ENCODE results near the gene SLC38A3. TPM values are rescaled to one million over a fixed set of nuclear protein-coding genes. Genes with fewer than 3 reads are reported as not detected.

SLC38A3 gene
- total RNA-seq, 2 experiments from 2014 or later = not detected

DNA sequence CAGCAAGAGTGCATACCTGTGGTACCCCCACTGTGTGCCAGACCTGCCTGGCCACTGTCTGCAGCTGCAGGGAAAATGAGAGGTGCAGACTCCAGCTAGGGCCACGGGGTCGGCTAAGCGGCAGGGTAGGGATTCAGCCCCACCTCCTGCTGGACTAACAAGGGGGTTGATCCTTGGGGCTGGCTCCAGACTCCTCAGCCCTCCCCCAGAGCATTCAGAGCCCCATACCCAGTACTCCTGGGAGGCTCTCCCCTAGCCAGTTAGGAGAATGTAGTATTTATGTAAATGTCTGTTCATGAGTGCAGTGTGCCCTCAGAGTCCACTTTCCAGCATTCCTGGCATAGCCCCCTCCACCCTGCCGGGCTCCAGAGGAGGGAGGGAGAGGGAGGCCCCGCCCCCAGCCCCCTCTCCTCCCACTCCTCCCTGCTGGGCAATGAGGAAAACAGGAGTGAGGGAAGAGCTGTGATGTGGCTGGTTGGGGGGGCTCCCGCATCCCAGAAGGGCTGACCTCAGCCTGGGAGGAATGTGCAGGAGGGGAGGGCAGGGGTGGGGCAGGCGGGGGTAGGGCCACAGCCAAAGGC lies 59.4 kb downstream of the SLC38A3 start:
- H3K9me3 Mint-ChIP-seq = no peaks in the 10 kb centered on the region

DNA sequence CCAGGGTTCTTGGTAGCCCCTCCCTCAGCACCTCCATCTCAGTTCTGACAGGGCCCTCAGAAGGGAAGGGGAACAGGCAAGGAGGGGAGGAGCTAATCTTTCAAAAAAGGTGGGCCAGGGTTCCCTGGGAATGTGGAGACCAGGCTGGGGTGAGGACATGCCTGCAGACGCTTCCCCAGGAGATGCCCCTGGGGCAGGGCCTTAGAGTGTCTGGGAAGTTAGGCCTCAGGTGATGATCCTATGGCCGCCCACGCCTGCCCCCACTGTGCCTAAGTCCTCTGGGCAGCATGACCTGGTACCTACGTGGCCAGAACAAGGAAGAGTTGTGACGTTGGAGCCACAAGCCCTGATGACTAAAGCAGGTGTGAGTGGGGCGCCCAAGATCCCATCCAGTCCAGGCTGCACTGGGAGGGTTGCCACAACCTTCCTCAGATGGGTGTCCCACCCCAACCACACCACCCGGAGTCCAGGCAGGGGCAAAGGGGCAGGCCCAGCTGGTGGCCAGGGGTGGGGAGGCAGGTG lies 60.0 kb downstream of the SLC38A3 start:
- H3K27me3 Mint-ChIP-seq = peaks cover 21% of the 10 kb centered on the region
- CTCF ChIA-PET = interaction anchor here (2.1 kb wide), 1 partner anchor 38 kb away, joined by 12 read pairs; no protein-coding TSS in a partner anchor

More for the DNA sequence above, 59.4 kb downstream of the SLC38A3 start:
- Mint-ChIP-seq H3K27me3 (peaks cover 21% of the 10 kb centered on the region), H3K4me1 (peaks cover 7% of the 10 kb centered on the region), H3K4me3 (no peak overlapping the region), H3K27ac (no peak overlapping the region), H3K36me3 (ENCODE audit: low read depth) (peaks cover 4% of the 10 kb centered on the region)
- CTCF ChIA-PET = interaction anchor here (1.2 to 2.1 kb wide), 3 partner anchors 15 to 37 kb away, joined by 6 to 12 read pairs (median 9); no protein-coding TSS in a partner anchor
- no peak for DNase-seq
- POLR2A ChIA-PET = interaction anchor here (0.7 to 1.9 kb wide), 6 partner anchors 9 to 70 kb away, joined by 3 to 4 read pairs (median 4); no protein-coding TSS in a partner anchor

DNA sequence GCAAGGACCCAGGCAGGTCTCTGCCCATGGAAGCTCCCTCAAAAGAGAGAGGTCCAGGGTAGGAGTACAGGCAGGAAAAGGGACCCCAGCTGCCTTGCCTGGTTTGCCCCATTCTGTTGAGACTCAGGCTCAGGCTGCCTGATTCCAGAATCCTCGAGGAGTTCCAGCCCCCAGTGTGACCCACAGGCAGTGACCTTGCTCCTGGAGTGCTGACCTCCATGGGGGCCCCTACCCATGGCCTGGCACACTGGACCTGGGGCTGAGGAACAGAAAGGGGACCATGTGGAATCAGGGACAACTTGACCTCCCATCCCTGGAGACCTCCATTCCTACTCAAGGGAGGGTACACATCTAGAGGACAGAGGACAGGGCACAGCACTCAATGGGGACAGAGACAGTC lies 60.5 kb downstream of the SLC38A3 start:
- peaks cover 21% of the 10 kb centered on the region for H3K27me3 Mint-ChIP-seq
- ChIA-PET POLR2A (interaction anchor here (1.9 kb wide), 2 partner anchors 18 to 71 kb away, joined by 4 to 6 read pairs; no protein-coding TSS in a partner anchor), CTCF (interaction anchor here (0.8 to 1.7 kb wide), 3 partner anchors 19 to 146 kb away, joined by 4 to 7 read pairs (median 4); no protein-coding TSS in a partner anchor)
- H3K36me3 Mint-ChIP-seq (ENCODE audit: low read depth) = no peaks in the 10 kb centered on the region
- H3K9me3 Mint-ChIP-seq = no peaks in the 10 kb centered on the region
- no peak for DNase-seq
- H3K4me1 Mint-ChIP-seq = peaks cover under 1% of the 10 kb centered on the region
- no peak overlapping the region for H3K27ac Mint-ChIP-seq
- no peak overlapping the region for H3K4me3 Mint-ChIP-seq

More for the DNA sequence above, 60.0 kb downstream of the SLC38A3 start:
- no peak for DNase-seq
- Mint-ChIP-seq H3K27ac (no peak overlapping the region), H3K36me3 (ENCODE audit: low read depth) (no peaks in the 10 kb centered on the region), H3K4me3 (no peak overlapping the region), H3K9me3 (no peaks in the 10 kb centered on the region), H3K4me1 (peaks cover 3% of the 10 kb centered on the region)
- POLR2A ChIA-PET = interaction anchor here (1.4 to 1.9 kb wide), 3 partner anchors 18 to 71 kb away, joined by 3 to 4 read pairs (median 4); no protein-coding TSS in a partner anchor

DNA sequence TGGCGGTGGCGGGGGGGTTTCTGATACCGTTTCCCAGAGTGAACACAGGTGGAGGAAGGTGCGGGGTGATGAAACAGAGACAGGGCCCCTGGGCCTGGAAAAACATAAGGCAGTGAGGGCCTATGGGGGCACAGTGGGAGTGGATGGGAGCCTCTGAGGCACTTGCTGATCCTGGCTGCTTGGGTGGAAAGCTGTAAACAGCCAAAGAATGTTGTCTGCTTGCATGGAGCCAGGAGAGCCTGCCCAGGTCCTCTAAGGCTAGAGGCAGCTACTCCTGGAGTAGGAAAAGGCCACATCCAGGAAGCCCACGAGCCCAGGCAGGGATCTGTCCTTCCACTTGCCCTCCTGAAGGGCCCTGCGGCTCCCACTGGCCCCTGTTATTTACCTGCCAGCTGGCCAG lies 60.9 kb downstream of the SLC38A3 start:
- H3K36me3 Mint-ChIP-seq (ENCODE audit: low read depth) = no peaks in the 10 kb centered on the region
- H3K4me3 Mint-ChIP-seq = no peak overlapping the region
- POLR2A ChIA-PET = interaction anchor here (1.9 to 2.1 kb wide), 3 partner anchors 19 to 72 kb away, joined by 4 to 9 read pairs (median 6); partner anchors contain the start of gene GNAI2
- H3K27ac Mint-ChIP-seq = no peak overlapping the region
- H3K27me3 Mint-ChIP-seq = peaks cover 21% of the 10 kb centered on the region
- no peak for DNase-seq
- CTCF ChIA-PET = interaction anchor here (0.8 to 1.7 kb wide), 4 partner anchors 19 to 147 kb away, joined by 3 to 7 read pairs (median 4); no protein-coding TSS in a partner anchor
- H3K9me3 Mint-ChIP-seq = no peaks in the 10 kb centered on the region
- no peaks in the 10 kb centered on the region for H3K4me1 Mint-ChIP-seq

DNA sequence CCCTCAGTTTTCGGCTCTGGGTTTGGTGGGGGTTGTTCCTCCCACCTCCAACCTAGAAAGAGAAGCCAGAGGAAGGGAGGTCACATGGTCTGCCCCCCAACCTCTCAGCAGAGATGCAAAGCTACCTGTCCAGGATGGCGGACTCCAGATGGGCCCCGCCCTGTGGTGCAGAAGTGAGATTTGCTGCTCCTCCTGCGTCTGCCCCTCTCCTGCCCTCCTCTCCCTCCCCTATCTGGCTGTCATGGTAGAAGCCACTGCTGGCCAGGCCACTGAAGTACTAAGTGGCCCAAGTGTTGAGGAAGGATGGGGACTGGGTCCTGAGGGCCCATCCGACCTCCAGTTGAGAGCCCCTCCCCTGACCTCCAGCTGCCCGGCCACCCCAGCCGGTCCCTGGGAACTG lies 61.8 kb downstream of the SLC38A3 start:
- Mint-ChIP-seq H3K27me3 (peaks cover 21% of the 10 kb centered on the region), H3K4me3 (no peak overlapping the region), H3K36me3 (ENCODE audit: low read depth) (no peaks in the 10 kb centered on the region), H3K9me3 (no peaks in the 10 kb centered on the region), H3K4me1 (peaks cover 5% of the 10 kb centered on the region), H3K27ac (no peak overlapping the region)
- ChIA-PET POLR2A (interaction anchor here (1.1 to 2.1 kb wide), 3 partner anchors 20 to 30 kb away, joined by 3 to 9 read pairs (median 6); partner anchors contain the start of gene GNAI2), CTCF (interaction anchor here (0.9 to 1.7 kb wide), 5 partner anchors 11 to 72 kb away, joined by 3 to 7 read pairs (median 4); no protein-coding TSS in a partner anchor)
- no peak for DNase-seq

DNA sequence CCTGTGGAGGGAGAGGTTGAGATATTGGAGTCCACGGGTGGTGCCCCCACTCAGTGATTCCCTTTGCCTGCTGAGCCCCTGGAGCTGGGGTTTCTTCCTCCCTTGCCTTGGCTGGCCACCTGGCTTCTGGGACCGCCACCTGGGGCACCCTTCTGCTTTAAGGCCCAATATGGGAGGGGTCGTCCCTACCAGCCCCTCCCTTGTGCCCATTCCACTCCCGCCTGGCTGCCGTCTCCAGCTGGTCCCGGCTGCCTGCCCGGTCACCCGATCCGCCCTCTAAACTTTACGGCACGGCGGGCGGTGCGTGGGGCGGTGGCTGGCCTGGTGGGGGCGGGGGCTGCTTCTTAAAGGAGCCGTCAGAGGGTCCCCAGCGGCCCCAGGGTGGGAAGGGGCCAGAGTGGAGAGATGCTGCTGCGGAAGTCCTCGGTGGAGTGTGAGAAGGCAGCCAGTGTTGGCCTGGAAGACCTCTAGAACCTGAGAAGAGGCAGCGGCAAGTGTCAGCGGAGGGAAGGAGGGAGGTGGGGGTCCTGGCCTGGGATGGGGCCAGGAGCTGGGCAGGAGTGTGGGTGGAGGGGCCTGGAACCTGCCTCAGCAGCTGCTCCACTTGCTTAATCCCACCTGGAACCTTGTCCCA lies 62.3 kb downstream of the SLC38A3 start:
- POLR2A ChIA-PET = interaction anchor here (1.1 to 2.1 kb wide), 3 partner anchors 20 to 31 kb away, joined by 3 to 9 read pairs (median 6); partner anchors contain the start of gene GNAI2
- Mint-ChIP-seq H3K27ac (no peak overlapping the region), H3K36me3 (ENCODE audit: low read depth) (no peaks in the 10 kb centered on the region), H3K4me1 (peaks cover 7% of the 10 kb centered on the region), H3K27me3 (peaks cover 21% of the 10 kb centered on the region), H3K4me3 (no peak overlapping the region), H3K9me3 (no peaks in the 10 kb centered on the region)
- CTCF ChIA-PET = interaction anchor here (1.2 to 1.7 kb wide), 3 partner anchors 11 to 73 kb away, joined by 3 to 7 read pairs (median 4); no protein-coding TSS in a partner anchor
- no peak for DNase-seq

DNA sequence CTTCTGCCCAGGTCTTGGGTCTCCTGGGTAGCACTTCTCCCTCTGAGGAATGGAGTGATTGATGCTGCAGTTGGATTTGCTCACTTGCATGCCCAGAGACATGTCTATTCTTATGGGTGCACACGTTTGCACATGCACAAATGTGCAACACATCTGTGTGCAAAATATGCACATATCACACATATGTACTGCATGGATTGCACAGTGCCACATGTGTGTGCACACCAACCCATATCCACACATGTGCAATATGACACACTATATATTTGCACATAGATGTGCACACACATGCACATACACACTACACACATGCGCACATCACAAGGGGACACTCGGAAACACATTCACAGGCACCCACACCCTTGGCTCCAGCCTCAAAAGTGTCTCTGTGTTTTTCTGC lies 63.2 kb downstream of the SLC38A3 start:
- no peaks in the 10 kb centered on the region for H3K9me3 Mint-ChIP-seq
- POLR2A ChIA-PET = interaction anchor here (2.1 kb wide), 1 partner anchor 32 kb away, joined by 9 read pairs; the partner anchor contains the start of gene GNAI2
- CTCF ChIA-PET = no interaction called here
- H3K4me3 Mint-ChIP-seq = no peak overlapping the region
- no peak overlapping the region for H3K27ac Mint-ChIP-seq
- no peak for DNase-seq
- peaks cover 13% of the 10 kb centered on the region for H3K4me1 Mint-ChIP-seq
- H3K36me3 Mint-ChIP-seq (ENCODE audit: low read depth) = no peaks in the 10 kb centered on the region
- peaks cover 26% of the 10 kb centered on the region for H3K27me3 Mint-ChIP-seq

DNA sequence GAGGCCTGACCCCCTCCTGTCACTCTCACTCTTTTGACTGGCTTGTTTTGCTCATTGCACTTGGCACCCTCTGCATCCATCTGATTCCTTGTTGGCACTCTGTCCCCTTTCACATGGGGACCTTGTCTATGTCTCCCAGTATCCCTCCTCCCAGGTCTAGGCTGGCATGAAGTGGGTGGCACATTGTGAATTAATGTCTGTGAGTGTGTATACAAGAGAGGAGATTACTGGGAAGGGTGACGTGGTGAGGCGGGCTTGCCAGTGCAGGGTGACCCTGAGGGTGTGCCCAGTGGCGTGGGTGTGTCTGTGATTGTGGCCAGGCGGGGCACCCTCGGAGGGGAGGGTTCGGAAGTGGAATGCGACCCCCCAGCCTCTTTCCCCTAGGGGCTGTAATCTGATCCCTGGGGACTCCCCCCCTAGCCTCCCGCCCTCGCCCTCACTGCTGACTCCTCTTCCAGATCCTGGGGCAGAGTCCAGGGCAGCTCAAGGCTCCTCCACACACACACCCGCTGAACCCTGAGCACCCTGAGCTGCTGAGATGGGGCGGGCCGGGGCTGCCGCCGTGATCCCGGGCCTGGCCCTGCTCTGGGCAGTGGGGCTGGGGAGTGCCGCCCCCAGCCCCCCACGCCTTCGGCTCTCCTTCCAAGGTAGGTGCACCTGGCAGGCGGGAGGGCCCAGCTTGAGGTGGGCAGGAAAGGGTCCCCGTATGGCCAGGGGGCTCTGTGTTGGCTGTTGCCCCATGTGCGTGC lies 63.8 kb downstream of the SLC38A3 start, which contains the start of gene SEMA3B:
Gene SEMA3B, plus strand, starts transcription at position 445 of the 749 bp plus-strand sequence. Its CDS starts 94 bp downstream, at position 539.
- H3K36me3 Mint-ChIP-seq (ENCODE audit: low read depth) = no peaks in the 10 kb centered on the region
- no peak for DNase-seq
- H3K9me3 Mint-ChIP-seq = no peaks in the 10 kb centered on the region
- H3K27ac Mint-ChIP-seq = no peak within 1 kb of the TSS
- ChIA-PET POLR2A (no interaction called here), CTCF (interaction anchor here (0.7 to 3.9 kb wide), 4 partner anchors 9 to 55 kb away, joined by 3 to 18 read pairs (median 6); no protein-coding TSS in a partner anchor)
- no peak within 1 kb of the TSS for H3K4me3 Mint-ChIP-seq
- H3K27me3 Mint-ChIP-seq = peaks cover 30% of the 10 kb centered on the region
- peaks cover 15% of the 10 kb centered on the region for H3K4me1 Mint-ChIP-seq

DNA sequence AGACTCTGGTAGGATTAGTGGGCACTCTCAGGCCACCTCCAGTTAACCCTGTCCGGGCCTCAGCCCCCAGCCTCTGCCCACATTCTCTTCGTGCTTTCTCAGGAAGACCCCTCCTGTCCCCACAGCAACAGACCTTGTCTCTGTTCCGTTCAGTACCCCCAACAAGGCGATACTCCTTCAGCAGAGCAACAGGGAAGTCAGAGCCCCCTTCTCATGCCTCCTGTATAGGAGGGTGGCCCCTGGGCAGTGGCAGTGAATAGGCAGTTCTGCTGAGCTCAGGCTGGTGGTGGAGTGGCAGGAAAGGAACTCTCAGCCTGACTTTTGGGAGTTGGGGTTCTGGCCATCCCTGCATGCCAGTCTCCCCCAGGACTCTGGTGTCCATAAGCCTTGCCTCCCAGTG lies 64.4 kb downstream of the SLC38A3 start:
- POLR2A ChIA-PET = no interaction called here
- peaks cover 35% of the 10 kb centered on the region for H3K27me3 Mint-ChIP-seq

DNA sequence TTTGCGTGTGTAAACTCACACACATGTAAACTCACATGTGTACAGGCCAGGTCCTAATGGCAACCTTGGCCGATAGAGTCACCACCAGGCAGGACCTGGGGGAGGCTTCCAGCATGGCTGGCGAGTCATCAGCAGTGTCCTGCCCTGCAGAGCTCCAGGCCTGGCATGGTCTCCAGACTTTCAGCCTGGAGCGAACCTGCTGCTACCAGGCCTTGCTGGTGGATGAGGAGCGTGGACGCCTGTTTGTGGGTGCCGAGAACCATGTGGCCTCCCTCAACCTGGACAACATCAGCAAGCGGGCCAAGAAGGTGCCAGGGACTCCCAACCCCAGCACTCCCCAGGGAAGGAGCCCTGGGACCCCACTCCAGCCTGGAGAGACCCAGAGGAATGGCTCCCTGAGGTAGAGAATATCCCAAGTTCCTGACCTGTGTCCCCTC lies 64.9 kb downstream of the SLC38A3 start:
- peaks cover 41% of the 10 kb centered on the region for H3K27me3 Mint-ChIP-seq
- H3K4me1 Mint-ChIP-seq = peaks cover 23% of the 10 kb centered on the region
- no peak overlapping the region for H3K4me3 Mint-ChIP-seq
- no peaks in the 10 kb centered on the region for H3K36me3 Mint-ChIP-seq (ENCODE audit: low read depth)
- H3K9me3 Mint-ChIP-seq = no peaks in the 10 kb centered on the region
- ChIA-PET POLR2A (interaction anchor here (1.4 to 1.7 kb wide), 2 partner anchors 23 to 76 kb away, joined by 4 to 8 read pairs; no protein-coding TSS in a partner anchor), CTCF (interaction anchor here (1.4 to 3.9 kb wide), 3 partner anchors 24 to 54 kb away, joined by 5 to 18 read pairs (median 6); no protein-coding TSS in a partner anchor)
- H3K27ac Mint-ChIP-seq = no peak overlapping the region
- DNase-seq = no peak

More for the DNA sequence above, 64.4 kb downstream of the SLC38A3 start:
- no peaks in the 10 kb centered on the region for H3K9me3 Mint-ChIP-seq
- H3K27ac Mint-ChIP-seq = no peak overlapping the region
- no peak for DNase-seq
- H3K4me3 Mint-ChIP-seq = no peak overlapping the region
- CTCF ChIA-PET = interaction anchor here (0.7 to 3.9 kb wide), 4 partner anchors 9 to 55 kb away, joined by 3 to 18 read pairs (median 6); no protein-coding TSS in a partner anchor
- H3K36me3 Mint-ChIP-seq (ENCODE audit: low read depth) = no peaks in the 10 kb centered on the region
- peaks cover 20% of the 10 kb centered on the region for H3K4me1 Mint-ChIP-seq

DNA sequence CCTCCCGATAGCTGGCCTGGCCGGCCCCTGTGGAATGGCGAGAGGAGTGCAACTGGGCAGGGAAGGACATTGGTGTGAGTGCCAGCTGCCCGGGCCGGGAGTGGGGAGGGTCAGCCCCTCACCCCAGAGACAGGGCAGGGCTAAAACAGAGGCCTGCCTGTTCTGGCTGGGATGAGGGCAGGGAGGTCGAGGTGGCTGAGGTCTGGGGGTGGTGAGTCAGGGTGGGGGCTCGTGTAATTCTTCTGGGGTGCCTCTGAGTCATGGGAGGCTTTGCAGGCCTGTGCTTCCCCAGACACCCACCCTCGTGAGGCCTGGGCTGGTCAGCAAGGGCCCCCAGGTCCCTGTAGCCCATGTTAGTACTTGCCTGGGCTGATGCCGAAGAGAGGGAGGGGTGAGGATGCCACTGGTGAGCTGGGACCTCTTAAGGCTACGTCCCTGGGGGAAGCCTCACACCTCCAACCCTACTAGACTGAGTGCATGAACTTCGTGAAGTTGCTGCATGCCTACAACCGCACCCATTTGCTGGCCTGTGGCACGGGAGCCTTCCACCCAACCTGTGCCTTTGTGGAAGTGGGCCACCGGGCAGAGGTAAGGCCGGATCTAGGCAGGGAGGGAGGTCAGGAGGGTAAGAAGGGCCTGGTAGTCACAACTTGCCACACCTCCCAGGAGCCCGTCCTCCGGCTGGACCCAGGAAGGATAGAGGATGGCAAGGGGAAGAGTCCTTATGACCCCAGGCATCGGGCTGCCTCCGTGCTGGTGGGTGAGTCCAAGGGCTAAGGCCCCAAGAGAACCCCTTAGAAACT lies 65.6 kb downstream of the SLC38A3 start:
- ChIA-PET CTCF (interaction anchor here (1.4 to 3.9 kb wide), 3 partner anchors 24 to 54 kb away, joined by 5 to 18 read pairs (median 6); no protein-coding TSS in a partner anchor), POLR2A (interaction anchor here (0.9 to 1.7 kb wide), 3 partner anchors 24 to 153 kb away, joined by 3 to 8 read pairs (median 4); no protein-coding TSS in a partner anchor)
- Mint-ChIP-seq H3K9me3 (no peaks in the 10 kb centered on the region), H3K4me1 (peaks cover 28% of the 10 kb centered on the region), H3K27ac (no peak overlapping the region), H3K36me3 (ENCODE audit: low read depth) (no peaks in the 10 kb centered on the region), H3K4me3 (no peak overlapping the region), H3K27me3 (peaks cover 47% of the 10 kb centered on the region)
- DNase-seq = no peak

Data from activated CD4-positive, alpha-beta memory T cell treated with anti-CD3 and anti-CD28 coated beads, Interleukin-2, amount 10 ng/mL, durations not matched to agents 7 days and 5 days (primary cell).